GM19455 (cell line): ENCODE measurements around the gene CYTL1.

ENCODE experiments used
- ATAC-seq: cut with Tn5 transposase; IDR thresholded peaks from one replicate; pipeline ENCODE4 v1.9.1; 2021; ENCODE audit not compliant: unreplicated experiment

Gene CYTL1

DNA sequence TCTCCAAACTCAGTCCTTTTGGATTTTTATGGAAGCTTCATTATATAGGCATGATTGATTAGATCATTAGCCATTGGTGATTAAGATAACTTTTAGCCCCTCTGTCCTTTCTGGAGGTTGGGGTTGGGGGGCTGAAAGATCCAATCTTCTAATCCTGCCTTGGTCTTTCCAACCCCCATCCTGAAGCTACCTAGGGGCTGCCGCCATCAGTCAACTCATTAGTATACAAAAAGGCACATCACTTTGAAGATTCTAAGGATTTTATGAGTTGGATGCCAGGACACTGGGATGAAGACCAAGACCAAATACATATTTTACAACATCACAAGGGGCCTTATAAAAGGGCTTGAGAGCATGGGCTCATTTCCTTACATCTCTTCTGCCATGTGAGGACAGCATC lies 47.5 kb downstream of the CYTL1 start:
- ATAC-seq: no peak

DNA sequence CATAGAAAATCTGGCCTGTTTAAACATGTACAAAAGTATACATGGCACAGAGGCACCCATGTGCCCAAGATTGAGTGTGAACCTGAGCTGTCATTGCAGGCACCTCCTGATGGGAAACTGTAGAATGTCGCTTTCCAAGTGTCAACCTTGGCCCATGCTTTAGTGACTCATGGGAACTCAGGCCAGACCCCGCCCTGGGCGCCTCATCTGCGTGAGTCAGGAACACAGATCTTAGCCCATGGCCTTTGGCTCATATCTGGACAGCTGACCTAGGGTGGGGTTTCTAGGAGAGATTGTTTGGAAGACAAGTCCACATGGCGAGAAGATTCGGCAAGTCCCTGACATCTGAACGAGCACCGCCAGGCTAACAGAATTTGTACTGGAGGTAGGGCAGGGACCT lies 50.0 kb downstream of the CYTL1 start:
- ATAC-seq: no peak

DNA sequence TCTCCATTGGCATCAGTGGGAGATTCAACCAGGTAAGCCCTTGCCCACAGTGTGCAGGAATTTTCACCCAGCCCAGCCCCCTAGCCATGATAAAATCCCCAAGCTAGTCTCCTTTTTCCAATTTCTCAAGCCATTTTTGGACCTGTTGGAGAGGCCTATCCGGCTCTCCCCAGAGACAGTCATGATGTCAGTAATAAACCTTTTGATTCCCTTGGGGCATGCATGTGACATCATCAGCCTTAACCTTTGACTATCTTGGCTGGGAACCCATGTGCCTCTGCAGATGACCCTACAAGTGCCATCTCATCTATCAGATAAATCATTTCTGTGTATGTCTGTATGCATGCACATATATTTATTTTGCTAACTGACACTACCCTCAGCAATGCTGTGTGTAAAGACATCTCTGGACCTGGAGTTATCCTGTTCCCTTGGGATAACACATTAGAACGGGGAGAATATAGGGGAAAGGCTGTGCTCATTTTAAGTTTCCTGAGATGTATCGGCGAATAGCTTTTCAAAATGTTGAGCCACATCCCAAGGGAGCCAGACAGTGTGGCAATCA lies 51.0 kb downstream of the CYTL1 start:
- ATAC-seq: no peak
